DLD1 (cell line): ENCODE measurements around the gene SLC5A5.
"Not testable (repeated sequence)": the region's sequence is repeated elsewhere in the genome, so short reads cannot be mapped to it uniquely, and the experiment has no call there.

Experiments used
- in situ Hi-C: cut with HindIII; loops from 2 replicates; pipeline ENCODE4 v1.10.0; 2017; ENCODE audit warnings: low sequenced_read_pairs

SLC5A5 gene

DNA sequence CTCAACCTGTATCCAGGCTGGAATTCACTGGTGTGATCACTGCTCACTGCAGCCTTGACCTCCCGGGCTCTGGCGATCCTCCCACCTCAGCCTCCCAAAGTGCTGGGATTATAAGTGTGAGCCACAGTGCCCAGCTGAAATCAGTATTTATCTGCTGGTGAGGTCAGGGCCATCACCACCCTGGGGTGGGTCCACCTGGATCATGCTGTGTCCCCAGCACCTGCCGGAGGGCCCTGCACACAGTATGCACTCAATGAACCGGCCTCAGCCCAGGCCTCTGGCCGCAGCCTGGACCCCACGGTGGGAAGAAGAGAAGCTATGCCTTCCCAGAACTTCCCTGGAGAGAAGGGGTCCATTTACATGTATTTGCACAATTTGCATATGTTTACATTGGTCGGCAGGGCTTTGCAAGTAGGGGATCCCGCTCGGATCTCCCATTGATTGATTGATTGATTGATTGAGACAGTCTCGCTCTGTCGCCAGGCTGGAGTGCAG is 2.6 kb upstream of the SLC5A5 start:
- in situ Hi-C loops: no loop called here

DNA sequence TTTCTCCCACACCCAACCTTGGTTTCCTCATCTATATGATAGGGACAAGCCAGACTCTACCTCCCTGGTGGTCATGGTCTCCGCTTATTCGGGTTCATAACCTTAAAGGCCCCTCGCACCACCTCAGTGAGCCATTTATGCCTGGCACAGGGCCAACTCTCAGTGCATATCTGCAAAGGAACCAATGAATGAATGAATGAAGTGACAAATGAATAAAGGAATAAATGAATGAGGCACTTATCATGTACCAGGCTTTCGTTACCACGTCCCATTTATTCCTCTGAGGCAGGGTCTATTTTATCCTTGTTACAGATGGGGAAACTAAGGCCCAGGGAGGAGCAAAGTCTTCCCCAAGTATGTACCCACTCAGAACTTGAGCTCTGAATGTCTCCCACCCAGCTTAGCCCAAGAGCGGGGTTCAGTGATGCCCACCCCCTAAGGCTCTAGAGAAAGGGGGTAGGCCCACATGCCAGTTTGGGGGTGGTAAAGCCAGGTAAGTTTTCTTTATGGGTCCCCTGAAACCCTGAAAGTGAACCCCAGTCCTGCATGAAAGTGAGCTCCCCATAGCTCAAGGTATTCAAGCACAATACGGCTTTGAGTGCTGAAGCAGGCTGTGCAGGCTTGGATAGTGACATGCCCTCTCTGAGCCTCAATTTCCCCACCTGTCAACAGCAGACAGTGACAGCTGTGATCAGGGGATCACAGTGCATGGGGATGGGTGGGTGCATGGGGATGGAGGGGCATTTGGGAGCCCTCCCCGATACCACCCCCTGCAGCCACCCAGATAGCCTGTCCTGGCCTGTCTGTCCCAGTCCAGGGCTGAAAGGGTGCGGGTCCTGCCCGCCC is 490 bp upstream of the SLC5A5 start:
- in situ Hi-C loops: no loop called here

DNA sequence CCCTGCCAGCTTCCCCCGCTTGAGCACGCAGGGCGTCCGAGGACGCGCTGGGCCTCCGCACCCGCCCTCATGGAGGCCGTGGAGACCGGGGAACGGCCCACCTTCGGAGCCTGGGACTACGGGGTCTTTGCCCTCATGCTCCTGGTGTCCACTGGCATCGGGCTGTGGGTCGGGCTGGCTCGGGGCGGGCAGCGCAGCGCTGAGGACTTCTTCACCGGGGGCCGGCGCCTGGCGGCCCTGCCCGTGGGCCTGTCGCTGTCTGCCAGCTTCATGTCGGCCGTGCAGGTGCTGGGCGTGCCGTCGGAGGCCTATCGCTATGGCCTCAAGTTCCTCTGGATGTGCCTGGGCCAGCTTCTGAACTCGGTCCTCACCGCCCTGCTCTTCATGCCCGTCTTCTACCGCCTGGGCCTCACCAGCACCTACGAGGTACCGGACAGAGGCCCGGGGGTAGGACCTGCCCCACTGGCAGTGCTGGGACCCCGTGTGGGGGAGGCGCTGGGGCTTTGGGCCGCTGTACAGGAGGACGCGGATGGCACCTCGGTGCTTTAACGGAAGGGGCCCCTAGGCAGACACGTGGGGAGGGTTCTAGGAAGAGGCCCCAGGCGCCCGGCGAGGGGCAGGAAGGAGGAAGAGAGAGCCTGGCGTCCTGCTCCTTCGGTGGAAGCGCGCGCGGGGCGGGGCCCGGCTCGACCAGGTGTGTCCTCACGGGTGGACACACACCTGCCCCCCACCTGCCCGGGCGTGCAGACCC is 681 bp downstream of the SLC5A5 start:
- in situ Hi-C loops: no loop called here

DNA sequence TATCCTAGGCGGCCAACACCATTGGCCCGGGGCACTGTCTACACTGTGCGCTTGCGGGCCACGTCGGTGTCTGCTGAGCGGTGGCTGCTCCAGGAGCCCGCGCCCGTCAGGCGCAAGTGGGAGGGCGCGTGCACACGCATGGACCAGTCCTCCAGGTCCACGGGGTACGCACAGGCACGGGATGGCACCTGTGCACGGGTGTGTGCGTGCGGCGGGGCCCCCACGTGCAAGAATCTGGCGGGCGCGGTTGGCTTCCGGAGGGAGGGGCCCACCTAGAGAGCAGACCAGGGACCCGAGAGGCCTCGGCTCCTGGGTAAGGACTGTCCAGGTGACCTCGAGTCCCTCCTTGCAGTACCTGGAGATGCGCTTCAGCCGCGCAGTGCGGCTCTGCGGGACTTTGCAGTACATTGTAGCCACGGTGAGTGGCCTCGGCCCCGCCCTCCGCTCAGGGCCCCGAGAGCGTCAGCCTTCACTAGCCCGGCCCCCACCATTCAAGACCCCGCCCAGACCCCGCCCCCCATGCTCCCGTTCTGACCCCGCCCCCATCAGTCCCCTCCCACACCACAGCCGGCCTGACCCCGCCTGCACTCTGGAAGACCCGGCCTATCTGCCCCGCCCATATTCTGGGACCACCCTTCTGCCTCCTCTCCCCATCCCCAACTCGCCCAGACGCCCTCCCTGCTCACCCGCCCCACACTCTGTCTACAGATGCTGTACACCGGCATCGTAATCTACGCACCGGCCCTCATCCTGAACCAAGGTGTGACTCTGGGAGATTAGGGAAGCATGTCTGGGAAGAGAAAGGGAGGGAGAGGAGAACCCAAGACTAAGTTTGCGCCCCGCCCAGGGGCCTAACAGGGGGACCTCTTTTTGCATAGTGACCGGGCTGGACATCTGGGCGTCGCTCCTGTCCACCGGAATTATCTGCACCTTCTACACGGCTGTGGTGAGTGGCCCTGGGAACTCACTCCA is 2.3 kb downstream of the SLC5A5 start:
- in situ Hi-C loops: no loop called here

DNA sequence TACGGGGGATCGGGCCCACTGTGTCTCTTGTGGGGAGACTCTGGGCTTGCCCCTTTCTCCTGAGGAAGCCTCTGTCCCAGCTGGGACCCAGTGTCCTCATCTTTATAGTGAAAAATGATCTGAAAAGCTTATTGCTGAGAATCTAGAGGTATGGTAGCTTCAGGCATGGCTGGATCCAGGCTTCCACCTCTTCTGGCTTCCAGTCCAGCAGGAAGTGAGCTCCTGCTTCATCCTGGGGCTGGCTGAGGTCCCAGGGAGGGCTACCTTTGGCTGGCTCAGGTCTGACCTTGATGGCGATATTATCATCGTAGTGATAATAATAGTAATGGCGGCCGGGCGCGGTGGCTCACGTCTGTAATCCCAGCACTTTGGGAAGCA is 3.0 kb downstream of the SLC5A5 start:
- in situ Hi-C loops: no loop called here

DNA sequence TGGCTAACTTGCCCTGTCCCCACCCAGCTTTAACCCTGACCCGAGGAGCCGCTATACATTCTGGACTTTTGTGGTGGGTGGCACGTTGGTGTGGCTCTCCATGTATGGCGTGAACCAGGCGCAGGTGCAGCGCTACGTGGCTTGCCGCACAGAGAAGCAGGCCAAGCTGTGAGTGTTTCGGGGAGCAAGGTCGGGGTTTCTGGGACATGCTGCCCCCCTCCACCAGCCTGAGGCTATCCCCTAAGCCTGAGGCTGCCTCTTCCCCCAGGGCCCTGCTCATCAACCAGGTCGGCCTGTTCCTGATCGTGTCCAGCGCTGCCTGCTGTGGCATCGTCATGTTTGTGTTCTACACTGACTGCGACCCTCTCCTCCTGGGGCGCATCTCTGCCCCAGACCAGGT is 6.0 kb downstream of the SLC5A5 start:
- in situ Hi-C loops: no loop called here

DNA sequence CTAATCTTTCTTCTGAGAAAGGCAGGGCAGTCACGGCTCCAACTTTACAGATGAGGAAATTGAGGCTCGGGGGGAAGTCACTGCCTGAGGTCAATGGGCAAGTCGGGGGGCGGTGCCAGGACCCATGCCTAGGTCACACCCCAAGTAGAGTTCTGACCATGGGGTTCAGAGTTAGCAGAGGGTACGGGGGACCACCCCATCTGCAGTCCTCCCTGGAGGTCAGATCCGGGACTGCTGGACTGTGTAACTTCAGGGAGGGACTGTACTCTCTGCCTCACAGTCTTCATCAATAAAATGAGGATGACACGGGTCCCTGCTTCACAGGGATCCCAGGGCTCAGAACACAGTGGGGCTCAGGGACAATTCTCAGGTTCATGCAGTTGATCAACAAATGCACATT is 7.7 kb downstream of the SLC5A5 start:
- in situ Hi-C loops: no loop called here

GRCh38 chr19:17881701-17882100 is 10.0 kb downstream of the SLC5A5 start:
- in situ Hi-C loops: no loop called here

GRCh38 chr19:17883627-17884410 is 12.1 kb downstream of the SLC5A5 start:
- in situ Hi-C loops: no loop called here

DNA sequence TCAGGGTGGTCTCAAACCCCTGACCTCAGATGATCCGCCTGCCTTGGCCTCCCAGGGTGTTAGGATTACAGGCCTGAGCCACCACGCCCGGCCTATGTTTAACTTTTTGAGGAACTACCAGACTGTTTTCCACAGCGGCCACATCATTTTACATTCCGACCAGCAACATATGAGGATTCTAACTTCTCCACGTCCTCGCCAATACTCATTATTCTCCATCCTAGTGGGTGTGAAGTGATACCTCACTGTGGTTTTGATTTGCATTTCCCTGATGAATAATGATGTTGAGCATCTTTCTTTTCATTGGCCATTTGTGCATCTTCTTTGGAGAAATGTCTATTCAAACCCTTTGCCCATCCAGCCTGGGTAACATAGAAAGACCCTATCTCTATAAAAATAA is 14.8 kb downstream of the SLC5A5 start:
- in situ Hi-C loops: no loop called here

DNA sequence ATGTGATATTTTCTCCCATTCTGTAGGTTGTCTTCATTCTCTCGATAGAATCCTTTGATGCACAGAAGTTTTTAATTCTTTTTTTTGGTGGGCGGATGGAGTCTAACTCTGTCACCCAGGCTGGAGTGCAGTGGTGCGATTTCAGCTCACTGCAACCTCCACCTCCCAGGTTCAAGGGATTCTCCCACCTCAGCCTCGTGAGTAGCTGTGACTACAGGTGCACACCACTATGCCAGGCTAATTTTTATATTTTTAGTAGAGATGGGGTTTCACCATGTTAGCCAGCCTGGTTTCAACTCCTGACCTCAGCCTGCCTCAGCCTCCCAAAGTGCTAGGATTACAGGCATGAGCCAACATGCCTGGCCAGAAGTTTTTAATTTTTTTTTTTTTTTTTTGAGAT is 15.5 kb downstream of the SLC5A5 start:
- in situ Hi-C loops: not testable (repeated sequence)

DNA sequence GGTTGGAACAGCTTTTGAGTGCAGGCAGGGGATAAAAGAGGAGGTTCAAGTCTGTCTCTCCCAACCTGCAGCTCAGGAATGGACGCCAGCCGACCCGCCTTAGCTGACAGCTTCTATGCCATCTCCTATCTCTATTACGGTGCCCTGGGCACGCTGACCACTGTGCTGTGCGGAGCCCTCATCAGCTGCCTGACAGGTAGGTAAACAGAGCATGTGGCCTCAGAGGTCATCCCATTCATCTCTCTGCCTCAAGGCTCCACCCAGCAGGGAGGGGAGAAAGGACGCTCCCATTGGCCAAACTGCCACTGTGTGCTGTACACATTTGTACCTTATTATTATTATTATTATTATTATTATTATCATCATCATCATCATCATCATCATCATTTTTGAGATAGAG is 16.5 kb downstream of the SLC5A5 start:
- in situ Hi-C loops: no loop called here

GRCh38 chr19:17889609-17890214 is 18.0 kb downstream of the SLC5A5 start:
- in situ Hi-C loops: no loop called here

GRCh38 chr19:17893766-17894165 is 22.0 kb downstream of the SLC5A5 start:
- in situ Hi-C loops: no loop called here

- in situ Hi-C loops: no loop called here
Observed at GRCh38 chr19:17902701-17903100, 31.0 kb downstream of the SLC5A5 start.

- in situ Hi-C loops: no loop called here
Observed at GRCh38 chr19:17908244-17908643, 36.5 kb downstream of the SLC5A5 start.

DNA sequence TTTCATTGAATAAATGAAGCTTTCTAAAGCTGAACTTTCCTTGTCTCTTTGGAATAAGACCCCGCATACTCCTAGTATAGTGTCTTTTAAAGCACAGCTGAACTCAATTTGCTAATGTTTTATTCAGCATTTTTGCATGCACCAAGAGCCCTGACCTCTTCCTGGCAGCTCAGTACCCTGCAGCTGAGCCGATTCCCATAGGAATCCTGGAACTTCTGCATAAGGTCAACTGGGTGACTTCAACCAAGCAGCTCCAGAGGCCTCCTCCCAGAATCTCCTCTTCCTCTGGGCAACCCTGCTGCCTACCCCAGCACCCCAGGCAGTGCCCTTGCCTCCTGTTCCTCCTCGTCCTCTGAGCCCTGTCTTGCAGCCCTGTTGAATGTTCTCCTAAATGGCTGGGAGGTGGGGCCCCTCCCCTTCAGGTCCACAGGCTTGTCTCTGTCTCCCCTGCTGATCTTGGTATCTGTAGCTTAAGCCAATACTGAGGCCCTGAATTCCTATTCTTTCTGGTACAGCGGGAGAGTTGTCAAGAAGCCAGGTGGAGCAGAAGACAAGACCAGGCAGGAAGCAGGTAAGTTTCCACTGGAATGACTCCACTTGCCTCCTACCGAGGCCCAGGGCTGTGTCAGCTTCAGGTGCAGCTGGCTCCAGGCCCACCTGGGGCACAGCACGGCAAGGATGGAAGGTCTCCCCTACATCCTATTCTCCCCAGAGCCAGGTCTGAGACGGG is 37.4 kb downstream of the SLC5A5 start:
- in situ Hi-C loops: no loop called here

GRCh38 chr19:17910791-17911360 is 39.1 kb downstream of the SLC5A5 start:
- in situ Hi-C loops: no loop called here
